A549 (cell line): ENCODE data around the gene VOPP1.

Source experiments
- BHLHE40 ChIP-seq: IDR thresholded peaks from 2 replicates; pipeline ENCODE4 v1.6.1; 2012; ENCODE audit warnings: low read depth, low read length, inconsistent platforms
- CEBPB ChIP-seq, 2 experiments: fragments of >200 bp in 1 of 2; sonication (Bioruptor Twin) in 1 of 2; formaldehyde crosslinking in 1 of 2; IDR thresholded peaks; 2 replicates each; pipeline ENCODE4 v1.6.1; 2012 to 2016
- CTCF ChIP-seq: fragments of >200 bp; sonication (Bioruptor Twin); formaldehyde crosslinking; IDR thresholded peaks from 3 replicates; pipeline ENCODE4 v1.5.1; 2016
- MAX ChIP-seq: IDR thresholded peaks from 2 replicates; pipeline ENCODE4 v1.6.1; 2012
- MAZ ChIP-seq: fragments of 150-350 bp; IDR thresholded peaks from 2 replicates; pipeline ENCODE4 v1.6.1; 2014; ENCODE audit warnings: antibody characterized with exemption, low read depth, low read length, borderline replicate concordance
- POLR2A ChIP-seq: IDR thresholded peaks from 2 replicates; pipeline ENCODE4 v1.6.1; 2012; ENCODE audit warnings: mild to moderate bottlenecking, low read length
- POLR2AphosphoS2 ChIP-seq: conservative IDR thresholded peaks from 2 replicates; pipeline ENCODE4 v1.6.1; 2012; ENCODE audit warnings: low read length, improper control_type of control experiment, inconsistent platforms
- RFX5 ChIP-seq: fragments of 450-650 bp; IDR thresholded peaks from 2 replicates; pipeline ENCODE4 v1.7.1; 2014; ENCODE audit warnings: antibody characterized with exemption, mild to moderate bottlenecking, moderate library complexity
- SMC3 ChIP-seq: fragments of >200 bp; sonication (Bioruptor Twin); formaldehyde crosslinking; IDR thresholded peaks from 3 replicates; pipeline ENCODE4 v1.6.1; 2018; ENCODE audit warnings: inconsistent platforms
- TFCP2L1 ChIP-seq: fragments of 250-450 bp; sonication (Bioruptor Pico); IDR thresholded peaks from 2 replicates; pipeline ENCODE4 v1.5.0; 2021; ENCODE audit warnings: mild to moderate bottlenecking

- TF ChIP-seq BHLHE40 (no peak), POLR2A (no peak), CTCF (no peak), MAX (no peak), SMC3 (no peak), TFCP2L1 (CRISPR knock-in tag) (no peak), POLR2AphosphoS2 (no peak), CEBPB (IDR thresholded peaks at IDR 0.05) (no peak), MAZ (no peak), RFX5 (no peak)
Measured at GRCh38 chr7:55556031-55556430, 16.3 kb downstream of the VOPP1 start.
